Stimulated activated CD4-positive, alpha-beta T cell treated with anti-CD3 and anti-CD28 coated beads, Interleukin-1b, Interleukin-23, amount 100 ng/mL, for 48 hours (primary cell): ENCODE measurements around the gene RNF115.
"Not testable (repeated sequence)": the region's sequence is repeated elsewhere in the genome, so short reads cannot be mapped to it uniquely, and the experiment has no call there.

ENCODE experiments used
- DNase-seq: peaks from one replicate; pipeline ENCODE4 v3.0.0-alpha.2; 2020

Gene RNF115

GRCh38 chr1:145771056-145771455, 52.8 kb downstream of the RNF115 start:
- no peak for DNase-seq

- not testable (repeated sequence) for DNase-seq
These were observed 55.9 kb downstream of the RNF115 start for GRCh38 chr1:145768004-145768403.

GRCh38 chr1:145766926-145767325, 57.0 kb downstream of the RNF115 start:
- not testable (repeated sequence) for DNase-seq

GRCh38 chr1:145765585-145766360, 58.1 kb downstream of the RNF115 start:
- DNase-seq: not testable (repeated sequence)

- not testable (repeated sequence) for DNase-seq
These were observed 58.8 kb downstream of the RNF115 start for GRCh38 chr1:145765127-145765526.

GRCh38 chr1:145764231-145764940, 59.5 kb downstream of the RNF115 start:
- DNase-seq: not testable (repeated sequence)

GRCh38 chr1:145762001-145762400, 61.9 kb downstream of the RNF115 start:
- DNase-seq: not testable (repeated sequence)

GRCh38 chr1:145761498-145761897, 62.4 kb downstream of the RNF115 start:
- not testable (repeated sequence) for DNase-seq

GRCh38 chr1:145760395-145760949, 63.4 kb downstream of the RNF115 start:
- DNase-seq: not testable (repeated sequence)

- DNase-seq: no peak
These were observed 64.2 kb downstream of the RNF115 start for GRCh38 chr1:145759721-145760120.

- no peak for DNase-seq
These were observed 65.3 kb downstream of the RNF115 start for GRCh38 chr1:145758575-145758974.

- DNase-seq: no peak
These were observed 65.8 kb downstream of the RNF115 start for GRCh38 chr1:145758116-145758515.

- no peak for DNase-seq
These were observed 66.5 kb downstream of the RNF115 start for GRCh38 chr1:145757420-145757819.

GRCh38 chr1:145751491-145752037, 72.3 kb downstream of the RNF115 start:
- DNase-seq: no peak

GRCh38 chr1:145750426-145750825, 73.5 kb downstream of the RNF115 start:
- DNase-seq: no peak

GRCh38 chr1:145747398-145748247, 76.3 kb downstream of the RNF115 start:
- DNase-seq: no peak

GRCh38 chr1:145740269-145740668, 83.6 kb downstream of the RNF115 start:
- no peak for DNase-seq

- DNase-seq: no peak
These were observed 87.7 kb downstream of the RNF115 start for GRCh38 chr1:145736191-145736590.

GRCh38 chr1:145730900-145731299, 93.0 kb downstream of the RNF115 start:
- no peak for DNase-seq

GRCh38 chr1:145730467-145730866, 93.4 kb downstream of the RNF115 start:
- DNase-seq: no peak

- no peak for DNase-seq
These were observed 94.0 kb downstream of the RNF115 start for GRCh38 chr1:145729666-145730436.

- DNase-seq: no peak
These were observed 94.7 kb downstream of the RNF115 start for GRCh38 chr1:145729196-145729595.
